GM18498 (cell line): ENCODE measurements around the gene CFAP92.
"Not testable (repeated sequence)": the region's sequence is repeated elsewhere in the genome, so short reads cannot be mapped to it uniquely, and the experiment has no call there.

ENCODE experiments used
- ATAC-seq: cut with Tn5 transposase; IDR thresholded peaks from one replicate; pipeline ENCODE4 v1.9.1; 2021; ENCODE audit warnings: mild to moderate bottlenecking, moderate library complexity; ENCODE audit not compliant: unreplicated experiment

CFAP92 gene

GRCh38 chr3:128942161-128942952 lies 51.5 kb downstream of the CFAP92 start:
- no peak for ATAC-seq

DNA sequence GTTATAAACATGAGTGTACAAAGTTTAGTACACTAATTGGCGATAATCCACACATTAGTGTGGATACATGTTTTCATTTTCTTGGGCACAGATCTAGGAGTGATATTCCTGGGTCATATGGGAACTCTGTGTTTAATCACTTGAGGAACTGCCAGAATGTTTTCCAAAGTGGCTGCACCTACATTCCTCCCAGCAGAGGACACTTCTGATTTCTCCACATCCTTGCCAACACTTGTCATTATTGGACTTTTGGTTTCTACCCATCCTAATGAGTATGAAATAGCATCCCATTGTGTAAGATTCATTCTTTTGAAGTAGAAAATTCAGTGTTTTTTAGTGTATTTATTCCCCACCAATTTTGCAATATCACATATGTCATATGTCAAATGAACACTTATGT lies 53.6 kb downstream of the CFAP92 start:
- ATAC-seq, result no peak

GRCh38 chr3:128936341-128936740 lies 57.5 kb downstream of the CFAP92 start:
- ATAC-seq, result no peak

GRCh38 chr3:128935922-128936321 lies 58.0 kb downstream of the CFAP92 start:
- ATAC-seq, result no peak

DNA sequence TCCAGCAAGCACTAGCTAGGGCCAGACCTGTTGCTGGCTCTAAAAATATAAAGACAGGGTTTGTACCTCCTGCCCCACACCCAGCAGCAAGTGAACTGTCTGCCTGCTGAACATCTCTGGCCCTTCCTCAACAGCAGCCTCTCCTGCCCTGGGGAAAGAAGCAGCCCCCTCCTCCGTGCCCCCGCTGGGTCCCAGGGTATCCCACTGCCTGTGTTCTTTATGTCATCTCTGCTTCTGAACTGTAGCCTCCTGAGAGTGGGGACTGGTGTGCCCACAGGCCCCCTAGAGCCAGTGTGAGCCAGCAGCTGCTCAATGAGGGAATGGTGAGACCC lies 60.0 kb downstream of the CFAP92 start:
- ATAC-seq, result no peak

GRCh38 chr3:128933213-128933921 lies 60.5 kb downstream of the CFAP92 start:
- ATAC-seq, result no peak

- ATAC-seq, result no peak
Observed at GRCh38 chr3:128932516-128933212, 61.2 kb downstream of the CFAP92 start.

GRCh38 chr3:128931046-128931445 lies 62.8 kb downstream of the CFAP92 start:
- ATAC-seq, result no peak

GRCh38 chr3:128929364-128929763 lies 64.5 kb downstream of the CFAP92 start:
- ATAC-seq, result no peak

GRCh38 chr3:128923986-128924385 lies 69.9 kb downstream of the CFAP92 start:
- ATAC-seq, result not testable (repeated sequence)

DNA sequence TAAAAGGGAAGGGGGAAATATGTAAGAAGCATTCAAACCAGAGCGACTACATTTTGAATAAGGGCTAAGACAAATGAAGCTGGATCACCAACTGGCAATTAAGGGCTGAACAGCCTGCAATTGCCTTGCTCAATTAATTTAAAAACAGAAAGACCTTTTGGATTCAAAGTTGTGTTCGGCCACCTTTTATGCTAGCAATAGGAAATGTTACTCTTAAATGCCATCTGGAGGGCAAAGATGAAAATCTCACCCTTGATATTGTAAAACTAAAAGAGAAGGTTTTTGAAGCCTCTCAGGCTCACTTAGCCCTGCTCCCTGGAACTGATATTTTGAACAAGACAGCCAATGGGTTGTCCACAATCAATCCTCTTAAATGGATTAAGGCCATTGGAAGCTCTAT lies 70.3 kb downstream of the CFAP92 start:
- ATAC-seq, result no peak

GRCh38 chr3:128922804-128923459 lies 70.9 kb downstream of the CFAP92 start:
- no peak for ATAC-seq

DNA sequence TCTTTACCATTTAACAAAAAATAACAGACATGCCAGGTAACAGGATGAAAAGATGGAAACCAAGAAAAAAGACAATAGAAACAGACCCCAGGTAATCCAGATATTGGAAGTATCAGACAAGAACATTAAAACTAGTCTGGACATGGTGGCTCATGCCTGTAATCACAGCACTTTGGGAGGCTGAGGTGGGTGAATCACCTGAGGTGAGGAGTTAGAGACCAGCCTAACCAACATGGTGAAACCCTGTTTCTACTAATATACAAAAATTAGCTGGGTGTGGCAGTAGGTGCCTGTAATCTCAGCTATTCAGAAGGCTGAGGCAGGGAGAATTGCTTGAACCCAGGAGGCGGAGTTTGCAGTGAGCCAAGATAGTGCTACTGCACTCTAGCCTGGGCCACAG lies 73.9 kb downstream of the CFAP92 start:
- no peak for ATAC-seq

DNA sequence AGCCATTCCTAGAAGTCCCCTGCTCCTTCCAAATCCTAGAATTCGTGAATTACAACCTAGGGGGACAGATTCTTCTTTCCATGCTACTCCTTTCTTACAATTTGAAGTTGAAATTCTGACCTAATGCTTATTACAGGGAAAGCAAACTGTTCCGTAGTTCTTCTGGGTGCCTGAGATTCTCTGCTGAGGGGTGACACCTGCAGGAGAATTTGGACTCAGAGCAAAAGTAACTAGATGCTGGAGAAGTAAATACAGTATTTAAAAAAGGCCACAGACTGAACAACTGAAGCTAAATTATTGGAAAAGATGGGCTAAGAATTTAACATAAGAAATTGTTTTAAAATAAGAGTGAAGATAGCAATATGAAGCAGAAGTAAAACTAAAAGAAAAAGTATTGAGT lies 76.6 kb downstream of the CFAP92 start:
- ATAC-seq, result no peak

- no peak for ATAC-seq
Observed at GRCh38 chr3:128914966-128915645, 78.8 kb downstream of the CFAP92 start.

GRCh38 chr3:128911911-128912310 lies 82.0 kb downstream of the CFAP92 start:
- no peak for ATAC-seq

GRCh38 chr3:128910006-128910405 lies 83.9 kb downstream of the CFAP92 start:
- no peak for ATAC-seq

DNA sequence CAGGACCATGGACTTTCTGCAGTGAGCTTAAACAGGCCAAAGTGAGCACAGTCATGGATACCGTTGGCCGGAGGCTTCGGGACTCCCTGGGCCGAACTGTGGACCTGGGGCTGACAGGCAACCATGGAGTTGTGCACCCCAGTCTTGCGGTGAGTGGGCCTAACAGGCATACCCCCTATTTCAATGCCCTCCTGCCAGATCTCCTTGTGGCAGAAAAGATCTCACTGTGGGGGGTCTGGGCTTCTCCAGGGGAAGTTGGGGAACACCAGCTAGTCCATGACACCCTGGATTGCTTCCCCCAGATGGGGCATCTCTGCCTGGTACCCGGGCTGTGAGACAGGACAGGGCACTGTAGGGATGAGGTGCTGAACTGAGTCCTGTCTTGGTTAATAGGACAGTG lies 84.9 kb downstream of the CFAP92 start:
- no peak for ATAC-seq

GRCh38 chr3:128907706-128908445 lies 86.0 kb downstream of the CFAP92 start:
- ATAC-seq, result no peak
